Measurements from ENCODE around the gene ABCB11. TPM values are rescaled to one million over a fixed set of nuclear protein-coding genes. Genes with fewer than 3 reads are reported as not detected.
"Not testable (repeated sequence)": the region's sequence is repeated elsewhere in the genome, so short reads cannot be mapped to it uniquely, and the experiment has no call there.

ABCB11 gene
- total and polyA plus RNA-seq, 4 donors, result 18.3 to 74.3 (median 38.3) TPM

- Histone ChIP-seq H3K36me3 (ENCODE audit: control insufficient read depth in 4 of 4, insufficient read depth in 3 of 4, low read depth in 1 of 4, low read length in 3 of 4) (peaks cover 2 to 38% (median 30%) of the 10 kb centered on the region in 4 donors), H3K27me3 (ENCODE audit: control insufficient read depth in 4 of 4, insufficient read depth in 4 of 4, low read length in 3 of 4) (no peaks in the 10 kb centered on the region), H3K4me1 (ENCODE audit: control insufficient read depth in 4 of 4, insufficient read depth in 4 of 4, low read length in 3 of 4) (no peaks in the 10 kb centered on the region), H3K27ac (ENCODE audit: low read depth in 1 of 2, low read length in 2 of 2) (no peak overlapping the region), H3K9ac (ENCODE audit: low read depth in 1 of 2, low read length in 2 of 2) (no peak overlapping the region), H3K4me3 (ENCODE audit: low read depth in 1 of 3, low read length in 3 of 3) (no peak overlapping the region), H3K9me3 (ENCODE audit: control insufficient read depth in 4 of 4, low read length in 3 of 4) (no peaks in the 10 kb centered on the region)
- TF ChIP-seq JUND (IDR thresholded peaks at IDR 0.05) (no peak), FOXA2 (IDR thresholded peaks at IDR 0.05) (no peak), MAX (IDR thresholded peaks at IDR 0.05) (no peak), FOXA1 (IDR thresholded peaks at IDR 0.05) (no peak), HNF4G (IDR thresholded peaks at IDR 0.05) (no peak), RAD21 (IDR thresholded peaks at IDR 0.05) (no peak)
- no peak for DNase-seq (ENCODE audit: low spot score)
- 95% methylated on average over 2 of the region's 2 CpGs for WGBS
These were observed 96.3 kb downstream of the ABCB11 start for GRCh38 chr2:168934826-168935225.

- not testable (repeated sequence) for H3K9me3 ChIP-seq (ENCODE audit: control insufficient read depth in 4 of 4, low read length in 3 of 4)
- peaks cover 2 to 36% (median 29%) of the 10 kb centered on the region in 4 donors for H3K36me3 ChIP-seq (ENCODE audit: control insufficient read depth in 4 of 4, insufficient read depth in 3 of 4, low read depth in 1 of 4, low read length in 3 of 4)
- 96% methylated on average over 4 of the region's 4 CpGs for WGBS
These were observed 99.0 kb downstream of the ABCB11 start for GRCh38 chr2:168932174-168932573.

GRCh38 chr2:168930242-168930641 is 100.9 kb downstream of the ABCB11 start:
- H3K4me3 ChIP-seq (ENCODE audit: low read depth in 1 of 3, low read length in 3 of 3), result no peak overlapping the region
- no peaks in the 10 kb centered on the region for H3K27me3 ChIP-seq (ENCODE audit: control insufficient read depth in 4 of 4, insufficient read depth in 4 of 4, low read length in 3 of 4)
- no peaks in the 10 kb centered on the region for H3K9me3 ChIP-seq (ENCODE audit: control insufficient read depth in 4 of 4, low read length in 3 of 4)
- no peak overlapping the region for H3K9ac ChIP-seq (ENCODE audit: low read depth in 1 of 2, low read length in 2 of 2)
- H3K36me3 ChIP-seq (ENCODE audit: control insufficient read depth in 4 of 4, insufficient read depth in 3 of 4, low read depth in 1 of 4, low read length in 3 of 4), result peaks cover 4 to 29% (median 28%) of the 10 kb centered on the region in 4 donors
- H3K27ac ChIP-seq (ENCODE audit: low read depth in 1 of 2, low read length in 2 of 2), result no peak overlapping the region
- 86% methylated on average over 1 of the region's 1 CpG for WGBS
- DNase-seq (ENCODE audit: low spot score), result no peak
- peaks cover 0 to 6% (median 3%) of the 10 kb centered on the region in 4 donors for H3K4me1 ChIP-seq (ENCODE audit: control insufficient read depth in 4 of 4, insufficient read depth in 4 of 4, low read length in 3 of 4)
- TF ChIP-seq JUND (IDR thresholded peaks at IDR 0.05) (no peak), REST (IDR thresholded peaks at IDR 0.05) (no peak), GABPA (IDR thresholded peaks at IDR 0.05 in 1 of 2, conservative IDR thresholded peaks at IDR 0.05 in 1 of 2) (no peak), CTCF (IDR thresholded peaks at IDR 0.05; ENCODE audit: low read depth, low read length, missing input control) (no peak)

More at GRCh38 chr2:168932174-168932573, 99.0 kb downstream of the ABCB11 start:
- H3K4me3 ChIP-seq (ENCODE audit: low read depth in 1 of 3, low read length in 3 of 3); H3K4me1 ChIP-seq (ENCODE audit: control insufficient read depth in 4 of 4, insufficient read depth in 4 of 4, low read length in 3 of 4); H3K27me3 ChIP-seq (ENCODE audit: control insufficient read depth in 4 of 4, insufficient read depth in 4 of 4, low read length in 3 of 4); H3K27ac ChIP-seq (ENCODE audit: low read depth in 1 of 2, low read length in 2 of 2); DNase-seq (ENCODE audit: low spot score); H3K9ac ChIP-seq (ENCODE audit: low read depth in 1 of 2, low read length in 2 of 2): not testable (repeated sequence)
